GM23248 (cell line): ENCODE results near the gene CAPNS2. TPM values are rescaled to one million over a fixed set of nuclear protein-coding genes. Genes with fewer than 3 reads are reported as not detected.
A peak's percentile ranks its signal among the peaks of the same experiment; 100 is the strongest.

Source experiments
- DNase-seq: peaks from one replicate; pipeline ENCODE4 v3.0.0-alpha.2; 2015
- H2AFZ ChIP-seq: fragments of 200-600 bp; sonication (generic); 2 replicates; pipeline ENCODE4 v1.6.1; 2016; ENCODE audit warnings: antibody characterized with exemption
- H3F3A ChIP-seq: fragments of 200-600 bp; sonication (generic); 2 replicates; pipeline ENCODE4 v1.6.1; 2016; ENCODE audit warnings: mild to moderate bottlenecking, antibody characterized with exemption, mixed run types; ENCODE audit not compliant: insufficient read depth
- H3K27ac ChIP-seq: fragments of 200-600 bp; sonication (generic); 2 replicates; pipeline ENCODE4 v1.5.1; 2016; ENCODE audit warnings: mild to moderate bottlenecking
- H3K27me3 ChIP-seq: fragments of 200-600 bp; sonication (generic); replicated peaks from 2 replicates; pipeline ENCODE4 v1.6.1; 2016; ENCODE audit warnings: mild to moderate bottlenecking; ENCODE audit not compliant: insufficient read depth
- H3K36me3 ChIP-seq: fragments of 200-600 bp; sonication (generic); 2 replicates; pipeline ENCODE4 v1.6.1; 2016; ENCODE audit warnings: low read depth, mild to moderate bottlenecking
- H3K4me1 ChIP-seq: fragments of 200-600 bp; sonication (generic); 2 replicates; pipeline ENCODE4 v1.6.1; 2016; ENCODE audit warnings: mild to moderate bottlenecking; ENCODE audit not compliant: insufficient read depth
- H3K4me2 ChIP-seq: fragments of 200-600 bp; sonication (generic); one replicate; pipeline ENCODE4 v1.6.1; 2016; ENCODE audit warnings: mild to moderate bottlenecking; ENCODE audit not compliant: unreplicated experiment
- H3K4me3 ChIP-seq: fragments of 200-600 bp; sonication (generic); 2 replicates; pipeline ENCODE4 v1.5.1; 2016; ENCODE audit warnings: mild to moderate bottlenecking
- H3K79me2 ChIP-seq: fragments of 200-600 bp; sonication (generic); 2 replicates; pipeline ENCODE4 v1.6.1; 2016; ENCODE audit warnings: mild to moderate bottlenecking; ENCODE audit not compliant: insufficient read depth
- H3K9ac ChIP-seq: fragments of 200-600 bp; sonication (generic); 2 replicates; pipeline ENCODE4 v1.6.1; 2016; ENCODE audit warnings: mild to moderate bottlenecking
- H3K9me2 ChIP-seq: fragments of 200-600 bp; sonication (generic); 2 replicates; pipeline ENCODE4 v1.6.1; 2016; ENCODE audit warnings: mixed run types, mild to moderate bottlenecking, moderate library complexity; ENCODE audit not compliant: insufficient read depth
- H3K9me3 ChIP-seq: fragments of 200-600 bp; sonication (generic); one replicate; pipeline ENCODE4 v1.6.1; 2017; ENCODE audit warnings: low read depth
- H4K20me1 ChIP-seq: fragments of 200-600 bp; sonication (generic); 2 replicates; pipeline ENCODE4 v1.6.0; 2016; ENCODE audit not compliant: insufficient read depth
- EZH2 ChIP-seq: fragments of 200-600 bp; sonication (generic); IDR thresholded peaks from 2 replicates; pipeline ENCODE4 v1.6.1; 2018; ENCODE audit warnings: antibody characterized with exemption, mild to moderate bottlenecking; ENCODE audit not compliant: insufficient read depth, poor library complexity, severe bottlenecking
- EZH2phosphoT487 ChIP-seq: fragments of 200-600 bp; sonication (generic); IDR thresholded peaks from 2 replicates; pipeline ENCODE4 v1.6.1; 2018; ENCODE audit warnings: antibody characterized with exemption, moderate library complexity, mild to moderate bottlenecking, low read depth; ENCODE audit not compliant: insufficient read depth
- WGBS, 2 experiments: methylation state at CpG; one replicate each; pipeline ENCODE4 v1.1.6; 2015 to 2017; ENCODE audit warnings: low lambda C conversion rate in 2 of 2, low coverage in 1 of 2; ENCODE audit errors: missing lambda C conversion rate in 2 of 2; 5-methylcytosine and 5-hydroxymethylcytosine counted together
- in situ Hi-C: fragments of 300-500 bp; cut with MboI; formaldehyde crosslinking; loops from 2 replicates; pipeline ENCODE4 v1.15.0; 2020
- polyA plus RNA-seq: library from polyadenylated mRNA; unstranded; fragments of >200 nt; fragmentation: Nextera tagmentation; extraction: Ambion mirVana; gene quantifications from 2 replicates; pipeline ENCODE4 v1.2.1, GENCODE V29; 2016
- total RNA-seq: library from RNA; depleted of rRNA; stranded (reverse); fragments of >200 nt; shearing (Covaris generic); gene quantifications from 2 replicates; pipeline ENCODE4 v1.2.3, GENCODE V29; 2014

CAPNS2 gene
- total and polyA plus RNA-seq, 2 experiments from 2014 or later: not detected

DNA sequence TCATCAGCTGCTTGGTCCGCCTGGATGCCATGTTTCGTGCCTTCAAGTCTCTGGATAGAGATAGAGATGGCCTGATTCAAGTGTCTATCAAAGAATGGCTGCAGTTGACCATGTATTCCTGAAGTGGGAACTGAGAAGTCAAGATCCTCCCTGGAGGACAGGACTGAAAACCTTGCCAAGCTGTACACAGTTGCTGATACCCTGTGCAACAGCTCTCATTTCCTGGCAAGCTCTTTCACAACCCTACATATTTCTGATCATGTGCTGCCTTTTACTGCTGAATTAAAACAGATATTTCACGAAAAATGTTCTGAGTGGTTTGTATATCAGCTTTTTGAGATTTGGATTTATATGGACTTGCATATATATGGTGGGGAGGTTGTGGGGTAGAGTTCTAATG, 898 bp downstream of the CAPNS2 start:
- H3K9me3 ChIP-seq: no peaks in the 10 kb centered on the region
- 83 to 88% methylated on average over 3 of the region's 3 CpGs for WGBS, 2 experiments
- no peaks in the 10 kb centered on the region for H3K79me2 ChIP-seq
- H3K4me1 ChIP-seq: peaks cover 47% of the 10 kb centered on the region
- H3K36me3 ChIP-seq: no peaks in the 10 kb centered on the region
- no peak overlapping the region for H3K4me3 ChIP-seq
- peak; percentile 51 for DNase-seq
- in situ Hi-C loops: no loop called here
- no peaks in the 10 kb centered on the region for H4K20me1 ChIP-seq
- TF ChIP-seq EZH2phosphoT487: no peak
- TF ChIP-seq EZH2: no peak
- no peak overlapping the region for H2AFZ ChIP-seq
- H3K4me2 ChIP-seq: peak overlapping the region; percentile 6
- H3K9ac ChIP-seq: no peak overlapping the region
- H3K27ac ChIP-seq: no peak overlapping the region
- H3K9me2 ChIP-seq: no peaks in the 10 kb centered on the region
- peaks cover 20% of the 10 kb centered on the region for H3F3A ChIP-seq
- no peaks in the 10 kb centered on the region for H3K27me3 ChIP-seq

DNA sequence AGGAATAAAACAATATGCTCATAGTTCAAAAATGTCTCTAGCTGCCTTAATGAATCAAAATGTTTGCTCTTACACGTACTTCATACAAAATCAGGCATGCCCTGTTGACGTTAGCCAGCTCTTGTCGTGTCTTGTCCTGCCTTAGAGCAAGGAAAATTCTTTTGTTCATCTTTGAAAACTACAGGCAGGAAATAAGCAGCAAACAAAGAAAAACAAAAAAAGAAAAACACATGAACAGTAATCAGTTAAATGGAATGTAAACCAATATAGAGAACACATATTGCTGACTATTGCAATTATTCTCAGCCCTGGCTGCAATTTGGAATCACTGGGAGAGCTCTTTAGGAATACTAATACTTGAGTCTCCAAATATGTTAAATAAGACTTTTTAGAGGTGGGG, 1.7 kb downstream of the CAPNS2 start:
- Histone ChIP-seq H3F3A (peaks cover 13% of the 10 kb centered on the region), H3K4me1 (peaks cover 40% of the 10 kb centered on the region), H3K9me3 (no peaks in the 10 kb centered on the region), H3K9me2 (no peaks in the 10 kb centered on the region), H3K4me2 (no peak overlapping the region), H3K9ac (no peak overlapping the region), H4K20me1 (no peaks in the 10 kb centered on the region), H3K27me3 (no peaks in the 10 kb centered on the region), H3K27ac (no peak overlapping the region), H3K79me2 (no peaks in the 10 kb centered on the region), H2AFZ (no peak overlapping the region), H3K4me3 (no peak overlapping the region), H3K36me3 (no peaks in the 10 kb centered on the region)
- TF ChIP-seq EZH2 (no peak), EZH2phosphoT487 (no peak)
- DNase-seq: no peak
- WGBS, 2 experiments: 35 to 48% methylated on average over 3 of the region's 3 CpGs
- in situ Hi-C loops: no loop called here

DNA sequence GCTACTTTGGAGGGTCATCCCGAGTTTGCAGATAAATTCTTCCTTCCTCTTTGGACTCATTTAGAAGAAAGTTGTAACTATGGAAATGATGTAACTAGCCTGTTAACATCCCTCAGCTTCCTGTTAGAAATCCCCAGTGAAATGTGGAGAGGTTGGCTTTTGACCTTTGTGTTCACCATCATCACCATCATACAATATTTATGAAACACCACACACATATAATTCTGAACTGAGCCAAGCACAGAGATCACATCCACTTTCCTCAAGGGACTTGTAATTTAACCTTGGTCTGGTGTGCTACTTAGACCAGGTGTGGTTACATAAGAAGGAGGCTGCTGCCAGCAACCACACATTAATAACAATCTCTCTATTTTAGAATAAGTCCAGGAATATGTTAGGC, 2.5 kb downstream of the CAPNS2 start:
- Histone ChIP-seq H3K9ac (no peak overlapping the region), H3K27me3 (no peaks in the 10 kb centered on the region), H4K20me1 (no peaks in the 10 kb centered on the region), H3K9me3 (no peaks in the 10 kb centered on the region), H3K4me3 (no peak overlapping the region), H3K27ac (no peak overlapping the region), H3K4me2 (peak overlapping the region; percentile 19), H3F3A (peaks cover 5% of the 10 kb centered on the region; the same call in 1 of the 2 replicates), H3K9me2 (no peaks in the 10 kb centered on the region), H3K36me3 (no peaks in the 10 kb centered on the region), H3K4me1 (peaks cover 32% of the 10 kb centered on the region), H2AFZ (no peak overlapping the region), H3K79me2 (no peaks in the 10 kb centered on the region)
- TF ChIP-seq EZH2 (no peak), EZH2phosphoT487 (0 out of 2 replicates have a peak, but pooled peaks have one; percentile 42)
- in situ Hi-C loops: no loop called here
- WGBS, 2 experiments: 6 to 7% methylated on average over 1 of the region's 1 CpG
- peak; percentile 36 for DNase-seq

DNA sequence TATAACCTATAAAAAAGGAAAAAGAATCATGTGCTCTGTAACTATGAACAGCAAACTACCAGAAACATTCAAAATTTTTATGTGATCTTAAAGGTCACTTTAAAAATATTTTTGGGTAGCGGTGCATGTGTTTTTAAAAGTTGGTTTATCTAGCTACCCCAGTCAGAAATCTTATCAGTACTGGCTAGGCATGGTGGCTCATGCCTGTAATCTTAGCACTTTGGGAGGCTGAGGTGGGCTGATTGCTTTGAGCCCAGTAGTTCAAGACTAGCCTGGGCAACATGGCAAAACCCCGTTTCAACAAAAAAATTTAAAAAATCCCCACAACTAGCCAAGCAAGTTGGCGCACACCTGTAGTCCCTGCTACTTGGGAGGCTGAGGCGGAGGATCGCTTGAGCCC, 3.7 kb downstream of the CAPNS2 start:
- no peaks in the 10 kb centered on the region for H3K36me3 ChIP-seq
- H3K9me3 ChIP-seq: no peaks in the 10 kb centered on the region
- 77 to 78% methylated on average over 5 of the region's 5 CpGs for WGBS, 2 experiments
- no peak overlapping the region for H3K4me2 ChIP-seq
- no peaks in the 10 kb centered on the region for H3K79me2 ChIP-seq
- in situ Hi-C loops: no loop called here
- H2AFZ ChIP-seq: no peak overlapping the region
- DNase-seq: no peak
- no peaks in the 10 kb centered on the region for H3F3A ChIP-seq
- no peak overlapping the region for H3K4me3 ChIP-seq
- peaks cover 27% of the 10 kb centered on the region for H3K4me1 ChIP-seq
- H3K9ac ChIP-seq: no peak overlapping the region
- no peaks in the 10 kb centered on the region for H3K27me3 ChIP-seq
- no peaks in the 10 kb centered on the region for H4K20me1 ChIP-seq
- H3K27ac ChIP-seq: no peak overlapping the region
- TF ChIP-seq EZH2phosphoT487 (no peak), EZH2 (no peak)
- H3K9me2 ChIP-seq: no peaks in the 10 kb centered on the region

DNA sequence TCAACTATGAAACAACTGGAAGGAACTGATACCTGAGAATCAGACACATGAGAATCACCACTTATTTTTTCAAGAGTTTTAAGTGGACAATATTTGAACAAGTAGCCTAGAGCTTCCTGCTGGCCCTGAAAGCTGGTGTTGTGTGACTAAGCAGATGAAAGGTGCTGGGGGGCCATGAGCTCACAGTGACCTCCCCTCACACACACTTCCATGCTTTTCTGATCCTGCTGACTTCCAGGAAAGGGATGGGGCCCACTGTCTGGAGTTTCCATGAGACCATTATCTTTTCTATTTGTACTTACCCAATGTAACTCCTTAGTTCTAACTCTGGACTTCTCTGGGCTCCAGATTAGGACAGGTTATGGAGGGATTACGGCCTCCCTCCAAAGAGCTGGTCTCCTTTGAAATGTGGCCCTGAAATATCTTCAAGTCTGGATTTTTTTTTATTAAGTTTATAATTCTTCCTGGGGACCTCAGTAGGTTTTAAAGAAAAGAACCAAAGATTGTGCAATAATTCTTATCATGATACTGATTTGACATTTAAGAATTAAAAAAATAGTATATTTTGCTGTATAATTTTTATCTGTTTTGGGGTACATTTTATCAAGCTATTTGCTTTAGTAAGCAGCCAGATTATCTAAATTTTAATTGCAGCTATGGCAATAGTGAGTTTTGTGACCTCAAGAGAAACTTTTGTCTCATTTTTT, 4.9 kb downstream of the CAPNS2 start:
- no peak for DNase-seq
- no peak for TF ChIP-seq EZH2
- no peak for TF ChIP-seq EZH2phosphoT487
- H3K9me3 ChIP-seq: no peaks in the 10 kb centered on the region
- no peaks in the 10 kb centered on the region for H3K9me2 ChIP-seq
- no peak overlapping the region for H3K27ac ChIP-seq
- no peak overlapping the region for H3K4me2 ChIP-seq
- WGBS, 2 experiments: 0 to 4% methylated on average over 1 of the region's 1 CpG
- no peak overlapping the region for H2AFZ ChIP-seq
- H3K4me1 ChIP-seq: peaks cover 27% of the 10 kb centered on the region
- H4K20me1 ChIP-seq: no peaks in the 10 kb centered on the region
- no peak overlapping the region for H3K4me3 ChIP-seq
- no peaks in the 10 kb centered on the region for H3K27me3 ChIP-seq
- in situ Hi-C loops: no loop called here
- H3F3A ChIP-seq: no peaks in the 10 kb centered on the region
- peaks cover 4% of the 10 kb centered on the region; the same call in 1 of the 2 replicates for H3K36me3 ChIP-seq
- no peak overlapping the region for H3K9ac ChIP-seq
- H3K79me2 ChIP-seq: no peaks in the 10 kb centered on the region
